SU-DHL-6 (cell line): ENCODE data around the gene UBE2Z.
"Not testable (repeated sequence)": the region's sequence is repeated elsewhere in the genome, so short reads cannot be mapped to it uniquely, and the experiment has no call there.

Source experiments
- H2AFZ ChIP-seq: fragments of 200-600 bp; sonication (generic); 2 replicates; pipeline ENCODE4 v1.6.1; 2014; ENCODE audit warnings: low read depth, mild to moderate bottlenecking, moderate library complexity, mixed read lengths, antibody characterized with exemption, low read length; ENCODE audit not compliant: severe bottlenecking
- H3F3A ChIP-seq: fragments of 200-600 bp; shearing (Covaris generic); 2 replicates; pipeline ENCODE4 v1.6.0; 2016; ENCODE audit warnings: antibody characterized with exemption, mild to moderate bottlenecking; ENCODE audit not compliant: insufficient read depth
- H3K27ac ChIP-seq: fragments of 200-600 bp; sonication (generic); 2 replicates; pipeline ENCODE4 v1.5.1; 2016; ENCODE audit warnings: low read depth, mild to moderate bottlenecking, low read length, moderate library complexity, mixed read lengths
- H3K27me3 ChIP-seq: fragments of 200-600 bp; sonication (generic), shearing (Covaris generic); 2 replicates; pipeline ENCODE4 v1.6.0; 2014; ENCODE audit warnings: mild to moderate bottlenecking, low read length
- H3K36me3 ChIP-seq: fragments of 200-600 bp; sonication (generic); 2 replicates; pipeline ENCODE4 v1.6.1; 2014; ENCODE audit warnings: mild to moderate bottlenecking, low read length, mixed read lengths
- H3K4me2 ChIP-seq: fragments of 300-600, 200-600 bp; shearing (Covaris generic), sonication (generic); 2 replicates; pipeline ENCODE4 v1.6.0; 2014; ENCODE audit warnings: low read length, low read depth, mild to moderate bottlenecking; ENCODE audit not compliant: poor library complexity, severe bottlenecking
- H3K4me3 ChIP-seq: fragments of 200-600 bp; sonication (generic); 2 replicates; pipeline ENCODE4 v1.5.1; 2014; ENCODE audit warnings: antibody characterized with exemption, low read length, mild to moderate bottlenecking, mixed read lengths; ENCODE audit not compliant: insufficient read depth, poor library complexity, severe bottlenecking
- H3K79me2 ChIP-seq: fragments of 200-600 bp; sonication (generic); 2 replicates; pipeline ENCODE4 v1.6.1; 2014; ENCODE audit warnings: mild to moderate bottlenecking, low read length, moderate library complexity; ENCODE audit not compliant: insufficient read depth
- H3K9ac ChIP-seq: fragments of 200-600 bp; sonication (generic); 2 replicates; pipeline ENCODE4 v1.7.0; 2014; ENCODE audit warnings: mild to moderate bottlenecking, low read length
- H3K9me2 ChIP-seq: fragments of 200-600 bp; sonication (generic); replicated peaks from 2 replicates; pipeline ENCODE4 v1.6.1; 2014; ENCODE audit warnings: low read length; ENCODE audit not compliant: insufficient read depth
- H3K9me3 ChIP-seq: fragments of 200-600 bp; sonication (generic); 2 replicates; pipeline ENCODE4 v1.6.1; 2014; ENCODE audit warnings: low read length, mixed read lengths; ENCODE audit not compliant: insufficient read depth
- H4K20me1 ChIP-seq: fragments of 200-600 bp; sonication (generic); 2 replicates; pipeline ENCODE4 v1.6.1; 2014; ENCODE audit warnings: low read depth, mild to moderate bottlenecking, antibody characterized with exemption, low read length, moderate library complexity, mixed read lengths
- CTCF ChIP-seq: fragments of 200-600 bp; sonication (generic); IDR thresholded peaks from one replicate; pipeline ENCODE4 v1.5.1; 2017; ENCODE audit warnings: antibody characterized with exemption, mild to moderate bottlenecking, low read length, moderate library complexity; ENCODE audit not compliant: insufficient read depth, poor library complexity, severe bottlenecking
- EZH2phosphoT487 ChIP-seq: fragments of 200-600 bp; sonication (generic), shearing (Covaris generic); conservative IDR thresholded peaks from 2 replicates; pipeline ENCODE4 v1.6.1; 2018; ENCODE audit warnings: mild to moderate bottlenecking, antibody characterized with exemption, low read length, moderate library complexity, mixed read lengths

UBE2Z gene

GRCh38 chr17:48869821-48870318 lies 38.3 kb upstream of the UBE2Z start:
- Histone ChIP-seq H3K4me2 (no peak overlapping the region), H3F3A (no peaks in the 10 kb centered on the region)

GRCh38 chr17:48871035-48871550 lies 37.1 kb upstream of the UBE2Z start:
- no peaks in the 10 kb centered on the region for H3F3A ChIP-seq
- no peaks in the 10 kb centered on the region for H3K9me2 ChIP-seq
- H3K36me3 ChIP-seq: no peaks in the 10 kb centered on the region
- H3K9me3 ChIP-seq: no peaks in the 10 kb centered on the region
- H4K20me1 ChIP-seq: no peaks in the 10 kb centered on the region
- TF ChIP-seq CTCF: no peak
- no peak for TF ChIP-seq EZH2phosphoT487
- H3K9ac ChIP-seq: no peak overlapping the region
- H2AFZ ChIP-seq: no peak overlapping the region
- no peak overlapping the region for H3K4me3 ChIP-seq
- H3K4me2 ChIP-seq: no peak overlapping the region
- no peaks in the 10 kb centered on the region for H3K79me2 ChIP-seq
- H3K27ac ChIP-seq: no peak overlapping the region
- H3K27me3 ChIP-seq: no peaks in the 10 kb centered on the region

More at GRCh38 chr17:48869821-48870318, 38.3 kb upstream of the UBE2Z start:
- no peak overlapping the region for H3K27ac ChIP-seq
- no peak overlapping the region for H3K4me3 ChIP-seq
- no peaks in the 10 kb centered on the region for H3K27me3 ChIP-seq
- no peaks in the 10 kb centered on the region for H3K36me3 ChIP-seq
- H2AFZ ChIP-seq: no peak overlapping the region
- H3K9ac ChIP-seq: no peak overlapping the region
- no peaks in the 10 kb centered on the region for H3K9me2 ChIP-seq
- TF ChIP-seq EZH2phosphoT487 (no peak), CTCF (no peak)
- no peaks in the 10 kb centered on the region for H3K79me2 ChIP-seq
- H3K9me3 ChIP-seq: no peaks in the 10 kb centered on the region
- no peaks in the 10 kb centered on the region for H4K20me1 ChIP-seq

GRCh38 chr17:48871551-48872351 lies 36.5 kb upstream of the UBE2Z start:
- TF ChIP-seq EZH2phosphoT487 (no peak), CTCF (no peak)
- Histone ChIP-seq H3K4me2 (no peak overlapping the region), H3K9ac (no peak overlapping the region), H3K36me3 (no peaks in the 10 kb centered on the region), H3K79me2 (no peaks in the 10 kb centered on the region), H3K27me3 (no peaks in the 10 kb centered on the region), H3K9me2 (no peaks in the 10 kb centered on the region), H3K4me3 (no peak overlapping the region), H4K20me1 (no peaks in the 10 kb centered on the region), H3F3A (no peaks in the 10 kb centered on the region), H3K27ac (no peak overlapping the region), H3K9me3 (no peaks in the 10 kb centered on the region), H2AFZ (no peak overlapping the region)

GRCh38 chr17:48872409-48872808 lies 35.8 kb upstream of the UBE2Z start:
- H3K9ac ChIP-seq, H3K9me3 ChIP-seq, H3K27ac ChIP-seq, H3K4me2 ChIP-seq, H4K20me1 ChIP-seq, H3K4me3 ChIP-seq, H3K27me3 ChIP-seq, H3K36me3 ChIP-seq, H3K9me2 ChIP-seq, H3F3A ChIP-seq, H2AFZ ChIP-seq, H3K79me2 ChIP-seq: not testable (repeated sequence)
